ENCODE results near the gene TKFC.

Gene TKFC

GRCh38 chr11:61302550-61302949 lies 30.5 kb upstream of the TKFC start:
- no peak for ATAC-seq
- no peak for TF ChIP-seq ESRRG (CRISPR knock-in tag; IDR thresholded peaks at IDR 0.05)
- no peak for TF ChIP-seq PPARA (CRISPR knock-in tag; IDR thresholded peaks at IDR 0.05; ENCODE audit: borderline replicate concordance)
- TF ChIP-seq CSDC2 (CRISPR knock-in tag; IDR thresholded peaks at IDR 0.05) = no peak
- no peak for TF ChIP-seq PATZ1 (CRISPR knock-in tag; IDR thresholded peaks at IDR 0.05; ENCODE audit: borderline replicate concordance)
- no peak for TF ChIP-seq ZNF8 (CRISPR knock-in tag; IDR thresholded peaks at IDR 0.05)
- no peak for TF ChIP-seq OSR1 (CRISPR knock-in tag; IDR thresholded peaks at IDR 0.05)
- TF ChIP-seq RARB (CRISPR knock-in tag; IDR thresholded peaks at IDR 0.05) = no peak
- TF ChIP-seq ZFP3 (CRISPR knock-in tag; IDR thresholded peaks at IDR 0.05) = no peak
- TF ChIP-seq ISL1 (CRISPR knock-in tag; IDR thresholded peaks at IDR 0.05) = no peak
- no peak for TF ChIP-seq SNAI2 (CRISPR knock-in tag; IDR thresholded peaks at IDR 0.05)
- no peak for TF ChIP-seq ARNTL (CRISPR knock-in tag; IDR thresholded peaks at IDR 0.05; ENCODE audit: borderline replicate concordance, low read depth)
- no peak for TF ChIP-seq TCF4 (CRISPR knock-in tag; IDR thresholded peaks at IDR 0.05; ENCODE audit: borderline replicate concordance)
- no peak for TF ChIP-seq GLIS3 (CRISPR knock-in tag; IDR thresholded peaks at IDR 0.05)

GRCh38 chr11:61303725-61304124 lies 29.3 kb upstream of the TKFC start:
- TF ChIP-seq ZNF565 (CRISPR knock-in tag; conservative IDR thresholded peaks at IDR 0.05; ENCODE audit: low read depth) (no peak), ZNF8 (CRISPR knock-in tag; IDR thresholded peaks at IDR 0.05) (no peak), ARNTL (CRISPR knock-in tag; IDR thresholded peaks at IDR 0.05; ENCODE audit: borderline replicate concordance, low read depth) (no peak), SNAI2 (CRISPR knock-in tag; IDR thresholded peaks at IDR 0.05) (no peak), TCF4 (CRISPR knock-in tag; IDR thresholded peaks at IDR 0.05; ENCODE audit: borderline replicate concordance) (no peak), ZFP30 (CRISPR knock-in tag; IDR thresholded peaks at IDR 0.05) (no peak), GLIS3 (CRISPR knock-in tag; IDR thresholded peaks at IDR 0.05) (no peak)
- TF ChIP-seq, protein P1, sequence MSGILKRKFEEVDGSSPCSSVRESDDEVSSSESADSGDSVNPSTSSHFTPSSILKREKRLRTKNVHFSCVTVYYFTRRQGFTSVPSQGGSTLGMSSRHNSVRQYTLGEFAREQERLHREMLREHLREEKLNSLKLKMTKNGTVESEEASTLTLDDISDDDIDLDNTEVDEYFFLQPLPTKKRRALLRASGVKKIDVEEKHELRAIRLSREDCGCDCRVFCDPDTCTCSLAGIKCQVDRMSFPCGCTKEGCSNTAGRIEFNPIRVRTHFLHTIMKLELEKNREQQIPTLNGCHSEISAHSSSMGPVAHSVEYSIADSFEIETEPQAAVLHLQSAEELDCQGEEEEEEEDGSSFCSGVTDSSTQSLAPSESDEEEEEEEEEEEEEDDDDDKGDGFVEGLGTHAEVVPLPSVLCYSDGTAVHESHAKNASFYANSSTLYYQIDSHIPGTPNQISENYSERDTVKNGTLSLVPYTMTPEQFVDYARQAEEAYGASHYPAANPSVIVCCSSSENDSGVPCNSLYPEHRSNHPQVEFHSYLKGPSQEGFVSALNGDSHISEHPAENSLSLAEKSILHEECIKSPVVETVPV (CRISPR knock-in tag; IDR thresholded peaks at IDR 0.05) = no peak
- no peak for ATAC-seq

- TF ChIP-seq TOX (CRISPR knock-in tag; IDR thresholded peaks at IDR 0.05; ENCODE audit: borderline replicate concordance) (no peak), ZNF70 (CRISPR knock-in tag; IDR thresholded peaks at IDR 0.05) (no peak), GLIS3 (CRISPR knock-in tag; IDR thresholded peaks at IDR 0.05) (no peak), TCF4 (CRISPR knock-in tag; IDR thresholded peaks at IDR 0.05; ENCODE audit: borderline replicate concordance) (no peak), OSR1 (CRISPR knock-in tag; IDR thresholded peaks at IDR 0.05) (no peak), ZC3H10 (CRISPR knock-in tag; IDR thresholded peaks at IDR 0.05) (no peak), PPARA (CRISPR knock-in tag; IDR thresholded peaks at IDR 0.05; ENCODE audit: borderline replicate concordance) (no peak), BACH2 (CRISPR knock-in tag; IDR thresholded peaks at IDR 0.05; ENCODE audit: borderline replicate concordance) (no peak), ARNTL (CRISPR knock-in tag; IDR thresholded peaks at IDR 0.05; ENCODE audit: borderline replicate concordance, low read depth) (no peak), ESRRG (CRISPR knock-in tag; IDR thresholded peaks at IDR 0.05) (no peak), ZNF565 (CRISPR knock-in tag; conservative IDR thresholded peaks at IDR 0.05; ENCODE audit: low read depth) (no peak), CREB5 (CRISPR knock-in tag; IDR thresholded peaks at IDR 0.05; ENCODE audit: low read depth) (no peak)
- TF ChIP-seq, protein P1 (CRISPR knock-in tag; IDR thresholded peaks at IDR 0.05) = no peak
- ATAC-seq = no peak
Measured at GRCh38 chr11:61305417-61305816, 27.6 kb upstream of the TKFC start.

- TF ChIP-seq, protein P1 (CRISPR knock-in tag; IDR thresholded peaks at IDR 0.05) = no peak
- TF ChIP-seq RARB (CRISPR knock-in tag; IDR thresholded peaks at IDR 0.05) = no peak
- TF ChIP-seq TSHZ2 (CRISPR knock-in tag; IDR thresholded peaks at IDR 0.05) = no peak
- ATAC-seq = no peak
Measured at GRCh38 chr11:61306221-61306620, 26.8 kb upstream of the TKFC start.

Data from SK-N-SH treated with all-trans-retinoic acid at 6 μM for 48 hours (cell line).